Effector memory CD4-positive, alpha-beta T cell (primary cell): ENCODE data around the gene RGL3.
"Not testable (repeated sequence)": the region's sequence is repeated elsewhere in the genome, so short reads cannot be mapped to it uniquely, and the experiment has no call there.

Experiments used
- DNase-seq, 3 donors: peaks; one replicate each; pipeline ENCODE4 v3.0.0-alpha.2; 2020
- H3K27ac ChIP-seq: 2 replicates; pipeline ENCODE4 v1.7.0; 2013; ENCODE audit warnings: mild to moderate bottlenecking, low read length, moderate library complexity; ENCODE audit not compliant: insufficient read depth, poor library complexity, severe bottlenecking
- H3K27me3 ChIP-seq: replicated peaks from 2 replicates; pipeline ENCODE4 v1.7.0; 2013; ENCODE audit warnings: mild to moderate bottlenecking, low read length; ENCODE audit not compliant: insufficient read depth, control insufficient read depth, poor library complexity, severe bottlenecking
- H3K36me3 ChIP-seq: 2 replicates; pipeline ENCODE4 v1.7.0; 2013; ENCODE audit warnings: mild to moderate bottlenecking, low read length, moderate library complexity; ENCODE audit not compliant: control insufficient read depth, insufficient read depth
- H3K4me1 ChIP-seq: 2 replicates; pipeline ENCODE4 v1.7.0; 2013; ENCODE audit warnings: low read length, mild to moderate bottlenecking; ENCODE audit not compliant: control insufficient read depth, insufficient read depth, poor library complexity, severe bottlenecking
- H3K4me3 ChIP-seq: 2 replicates; pipeline ENCODE4 v1.7.0; 2013; ENCODE audit warnings: low read length, low read depth, mild to moderate bottlenecking; ENCODE audit not compliant: insufficient read depth, poor library complexity, severe bottlenecking
- H3K9me3 ChIP-seq: 2 replicates; pipeline ENCODE4 v1.7.0; 2013; ENCODE audit warnings: mild to moderate bottlenecking, low read length, moderate library complexity; ENCODE audit not compliant: control insufficient read depth

The RGL3 gene

GRCh38 chr19:11435833-11436313 is 16.8 kb upstream of the RGL3 start:
- no peak for DNase-seq
- Histone ChIP-seq H3K9me3 (no peaks in the 10 kb centered on the region), H3K4me1 (peaks cover 14% of the 10 kb centered on the region), H3K4me3 (peak overlapping the region; percentile 93), H3K27ac (peak overlapping the region; percentile 75), H3K27me3 (no peaks in the 10 kb centered on the region), H3K36me3 (peaks cover 19% of the 10 kb centered on the region)

- H3K4me1 ChIP-seq: peaks cover 14% of the 10 kb centered on the region
- peak within 1 kb of the TSS; percentile 93 for H3K4me3 ChIP-seq
- peak within 1 kb of the TSS; percentile 75 for H3K27ac ChIP-seq
- H3K9me3 ChIP-seq: no peaks in the 10 kb centered on the region
- H3K27me3 ChIP-seq: no peaks in the 10 kb centered on the region
- peak; percentile 96 to 98 (median 98) for DNase-seq
- H3K36me3 ChIP-seq: peaks cover 16% of the 10 kb centered on the region
These were observed 16.1 kb upstream of the RGL3 start, which contains the start of the genes ODAD3 and PRKCSH for GRCh38 chr19:11435057-11435832. TSS of gene ODAD3 (minus strand) at chr19:11435121. CDS start at chr19:11435016, 105 bp downstream. TSS of gene PRKCSH (plus strand) at chr19:11435635. CDS start at chr19:11436118, 483 bp downstream.

GRCh38 chr19:11434703-11435056 is 15.6 kb upstream of the RGL3 start:
- no peaks in the 10 kb centered on the region for H3K27me3 ChIP-seq
- H3K9me3 ChIP-seq: no peaks in the 10 kb centered on the region
- H3K4me3 ChIP-seq: peak overlapping the region; percentile 93
- peak overlapping the region; percentile 75 for H3K27ac ChIP-seq
- no peak for DNase-seq
- peaks cover 16% of the 10 kb centered on the region for H3K36me3 ChIP-seq
- peaks cover 14% of the 10 kb centered on the region for H3K4me1 ChIP-seq

- DNase-seq, H3K9me3 ChIP-seq, H3K27ac ChIP-seq, H3K27me3 ChIP-seq, H3K4me3 ChIP-seq: not testable (repeated sequence)
- peaks cover 10% of the 10 kb centered on the region for H3K36me3 ChIP-seq
- H3K4me1 ChIP-seq: peaks cover 14% of the 10 kb centered on the region
These were observed 14.4 kb upstream of the RGL3 start for GRCh38 chr19:11433526-11433925.

GRCh38 chr19:11426656-11427055 is 7.5 kb upstream of the RGL3 start:
- Histone ChIP-seq H3K27me3 (peaks cover 25% of the 10 kb centered on the region), H3K27ac (no peak overlapping the region), H3K36me3 (no peaks in the 10 kb centered on the region), H3K4me1 (peaks cover 23% of the 10 kb centered on the region), H3K9me3 (no peaks in the 10 kb centered on the region), H3K4me3 (no peak overlapping the region)
- no peak for DNase-seq

- no peak overlapping the region for H3K27ac ChIP-seq
- H3K36me3 ChIP-seq: no peaks in the 10 kb centered on the region
- peaks cover 31% of the 10 kb centered on the region for H3K27me3 ChIP-seq
- H3K4me1 ChIP-seq: peaks cover 30% of the 10 kb centered on the region
- H3K9me3 ChIP-seq: no peaks in the 10 kb centered on the region
- no peak for DNase-seq
- no peak overlapping the region for H3K4me3 ChIP-seq
These were observed 6.8 kb upstream of the RGL3 start for GRCh38 chr19:11425719-11426457.

GRCh38 chr19:11423791-11424181 is 4.7 kb upstream of the RGL3 start:
- DNase-seq: no peak
- Histone ChIP-seq H3K27me3 (peaks cover 47% of the 10 kb centered on the region), H3K4me1 (peaks cover 40% of the 10 kb centered on the region), H3K27ac (no peak overlapping the region), H3K36me3 (no peaks in the 10 kb centered on the region), H3K4me3 (no peak overlapping the region), H3K9me3 (no peaks in the 10 kb centered on the region)

GRCh38 chr19:11423164-11423790 is 4.2 kb upstream of the RGL3 start:
- H3K27ac ChIP-seq: no peak overlapping the region
- no peak for DNase-seq
- H3K36me3 ChIP-seq: no peaks in the 10 kb centered on the region
- H3K27me3 ChIP-seq: peaks cover 52% of the 10 kb centered on the region
- H3K4me1 ChIP-seq: peaks cover 45% of the 10 kb centered on the region
- no peak overlapping the region for H3K4me3 ChIP-seq
- H3K9me3 ChIP-seq: no peaks in the 10 kb centered on the region

- DNase-seq: peak; percentile 36 to 61 (median 57)
These were observed 3.3 kb upstream of the RGL3 start for GRCh38 chr19:11422163-11423065.

More at GRCh38 chr19:11422163-11423065, 3.3 kb upstream of the RGL3 start:
- peak overlapping the region; percentile 54 for H3K4me3 ChIP-seq
- H3K4me1 ChIP-seq: peaks cover 46% of the 10 kb centered on the region
- no peaks in the 10 kb centered on the region for H3K9me3 ChIP-seq
- no peak overlapping the region for H3K27ac ChIP-seq
- H3K27me3 ChIP-seq: peaks cover 58% of the 10 kb centered on the region
- H3K36me3 ChIP-seq: no peaks in the 10 kb centered on the region
